ENCODE data around the gene MED4. TPM values are rescaled to one million over a fixed set of nuclear protein-coding genes. Genes with fewer than 3 reads are reported as not detected.

The MED4 gene
- total RNA-seq, 4 donors from 2014 or later, result 23.6 to 68.5 (median 44.4) TPM

DNA sequence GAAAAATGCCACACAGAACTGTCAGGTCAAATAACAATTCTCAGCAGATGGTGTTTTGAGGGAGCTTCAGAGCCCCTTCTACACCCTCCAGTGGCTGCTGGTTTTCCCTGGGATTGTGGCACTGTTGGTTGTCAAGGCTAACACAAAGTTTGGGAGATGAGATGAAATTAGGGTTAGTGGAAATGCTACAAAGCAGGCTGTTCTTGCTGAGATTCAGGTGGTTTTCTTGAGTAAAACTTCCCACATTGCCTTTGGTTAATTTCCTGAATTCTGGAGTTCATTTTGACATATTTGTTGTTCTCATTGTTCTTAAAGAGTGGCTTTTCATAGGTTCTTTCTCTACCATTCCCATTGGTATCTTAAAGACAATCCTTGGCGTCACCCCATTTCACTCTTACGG, 22.1 kb downstream of the MED4 start:
- H3K27me3 ChIP-seq, result no peaks in the 10 kb centered on the region
- H3K36me3 ChIP-seq, result peaks cover 0 to 93% (median 13%) of the 10 kb centered on the region in 3 donors
- no peak overlapping the region for H3K27ac ChIP-seq
- no peaks in the 10 kb centered on the region for H3K4me1 ChIP-seq
- no peak for DNase-seq
- peaks cover 0 to 24% (median 0%) of the 10 kb centered on the region in 4 donors for H3K9me3 ChIP-seq
- H3K4me3 ChIP-seq, result no peak overlapping the region
- no peak for TF ChIP-seq POLR2A (IDR thresholded peaks at IDR 0.05)

DNA sequence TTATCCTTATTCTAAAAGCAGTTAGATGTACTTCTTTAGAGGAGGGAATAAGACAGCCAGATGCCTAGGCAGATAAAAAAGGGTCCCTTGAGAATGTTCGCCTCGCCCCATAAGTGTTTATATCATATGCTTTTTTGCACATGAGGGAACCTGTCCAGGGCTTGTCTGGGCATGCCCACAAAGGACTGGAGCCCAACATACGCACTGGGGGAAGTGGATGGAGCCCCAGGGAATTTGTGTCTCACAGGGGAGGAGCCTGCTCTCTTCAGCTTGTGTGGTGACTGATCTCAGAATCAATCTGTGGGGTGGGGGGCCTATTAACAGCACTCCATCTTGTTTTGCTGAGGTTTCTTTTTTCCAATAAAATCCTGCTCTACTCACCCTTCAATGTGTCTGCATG, 22.6 kb downstream of the MED4 start:
- TF ChIP-seq CTCF (IDR thresholded peaks at IDR 0.05), result no peak
- TF ChIP-seq POLR2A (IDR thresholded peaks at IDR 0.05), result no peak
- H3K9me3 ChIP-seq, result peaks cover 0 to 24% (median 0%) of the 10 kb centered on the region in 4 donors
- no peaks in the 10 kb centered on the region for H3K4me1 ChIP-seq
- DNase-seq, result no peak
- H3K27me3 ChIP-seq, result no peaks in the 10 kb centered on the region
- H3K27ac ChIP-seq, result no peak overlapping the region
- no peak overlapping the region for H3K4me3 ChIP-seq
- peaks cover 0 to 91% (median 13%) of the 10 kb centered on the region in 3 donors for H3K36me3 ChIP-seq

GRCh38 chr13:48070942-48071341, 24.0 kb downstream of the MED4 start:
- H3K4me1 ChIP-seq, result no peaks in the 10 kb centered on the region
- no peak for TF ChIP-seq CTCF (IDR thresholded peaks at IDR 0.05)
- TF ChIP-seq POLR2A (IDR thresholded peaks at IDR 0.05), result no peak
- no peaks in the 10 kb centered on the region for H3K27me3 ChIP-seq
- H3K4me3 ChIP-seq, result no peak overlapping the region
- H3K9me3 ChIP-seq, result peaks cover 0 to 24% (median 0%) of the 10 kb centered on the region in 4 donors
- DNase-seq, result no peak
- no peak overlapping the region for H3K27ac ChIP-seq
- H3K36me3 ChIP-seq, result peaks cover 0 to 90% (median 13%) of the 10 kb centered on the region in 3 donors

DNA sequence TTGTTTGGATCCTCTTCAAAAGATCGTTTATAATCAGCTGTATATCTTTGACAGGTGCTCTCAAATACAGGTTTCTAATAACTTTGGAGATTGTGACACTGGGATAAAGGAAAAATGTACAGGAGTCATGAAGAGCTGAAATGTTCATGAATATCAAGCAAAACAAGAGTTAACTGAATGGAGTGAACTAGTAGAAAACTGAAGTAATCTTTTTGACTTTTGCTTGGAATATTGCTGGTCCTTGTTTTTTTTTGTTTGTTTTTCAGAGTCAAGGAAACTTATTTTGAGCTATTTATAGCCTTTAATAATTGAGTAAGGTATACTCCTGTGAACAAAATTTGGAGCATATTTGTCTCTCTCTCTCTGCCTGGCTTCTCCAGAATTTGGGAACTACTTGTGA, 25.3 kb downstream of the MED4 start:
- H3K36me3 ChIP-seq, result peaks cover 0 to 79% (median 8%) of the 10 kb centered on the region in 3 donors
- TF ChIP-seq CTCF (IDR thresholded peaks at IDR 0.05) (no peak), POLR2A (IDR thresholded peaks at IDR 0.05) (no peak)

GRCh38 chr13:48068952-48069351, 26.0 kb downstream of the MED4 start:
- no peak for DNase-seq
- H3K27me3 ChIP-seq, result no peaks in the 10 kb centered on the region
- H3K9me3 ChIP-seq, result peaks cover 0 to 24% (median 0%) of the 10 kb centered on the region in 4 donors
- H3K4me3 ChIP-seq, result no peak overlapping the region
- TF ChIP-seq CTCF (IDR thresholded peaks at IDR 0.05) (no peak), POLR2A (IDR thresholded peaks at IDR 0.05) (no peak)
- no peaks in the 10 kb centered on the region for H3K4me1 ChIP-seq
- H3K27ac ChIP-seq, result no peak overlapping the region
- H3K36me3 ChIP-seq, result peaks cover 0 to 73% (median 8%) of the 10 kb centered on the region in 3 donors

More for the DNA sequence above, 25.3 kb downstream of the MED4 start:
- Histone ChIP-seq H3K4me1 (no peaks in the 10 kb centered on the region), H3K4me3 (no peak overlapping the region), H3K27ac (no peak overlapping the region), H3K27me3 (no peaks in the 10 kb centered on the region), H3K9me3 (peaks cover 0 to 24% (median 0%) of the 10 kb centered on the region in 4 donors)
- no peak for DNase-seq

GRCh38 chr13:48068036-48068435, 26.9 kb downstream of the MED4 start:
- Histone ChIP-seq H3K4me3 (no peak overlapping the region), H3K27me3 (no peaks in the 10 kb centered on the region), H3K36me3 (peaks cover 0 to 64% (median 5%) of the 10 kb centered on the region in 3 donors), H3K27ac (no peak overlapping the region), H3K9me3 (peaks cover 0 to 24% (median 0%) of the 10 kb centered on the region in 4 donors), H3K4me1 (no peaks in the 10 kb centered on the region)
- TF ChIP-seq POLR2A (IDR thresholded peaks at IDR 0.05), result no peak
- peak in 1 of 6 experiments; percentile 10 for TF ChIP-seq CTCF (IDR thresholded peaks at IDR 0.05)
- DNase-seq, result no peak

Data from Peyer's patch (tissue), 4 donors.